GM19035 (cell line): Measurements from ENCODE around the gene RANBP1.

Experiments
- ATAC-seq: cut with Tn5 transposase; IDR thresholded peaks from one replicate; pipeline ENCODE4 v1.9.1; 2021; ENCODE audit not compliant: unreplicated experiment

RANBP1 gene

GRCh38 chr22:20167643-20168322 lies 51.9 kb downstream of the RANBP1 start:
- ATAC-seq = no peak

- ATAC-seq = no peak
Measured at GRCh38 chr22:20169253-20169822, 53.4 kb downstream of the RANBP1 start.

DNA sequence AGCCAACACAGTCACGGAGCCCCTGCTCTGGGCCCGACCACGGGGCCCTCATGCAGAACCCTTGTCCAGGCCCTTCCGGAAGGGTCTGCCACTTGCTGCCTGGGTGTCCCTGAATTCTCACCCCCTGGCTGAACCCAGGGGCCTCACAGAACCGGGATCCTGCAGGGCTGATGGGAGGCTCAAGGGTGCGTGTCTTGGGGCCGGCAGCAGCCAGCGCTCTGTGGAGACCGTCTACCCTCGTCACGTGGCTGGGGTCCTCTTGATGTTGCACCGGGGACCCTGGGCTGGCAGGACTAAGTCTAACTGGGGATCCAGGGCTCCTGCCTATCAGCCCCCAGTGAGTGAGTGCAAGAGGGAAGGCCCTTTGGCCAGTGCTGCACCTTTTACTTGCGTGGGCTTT lies 54.3 kb downstream of the RANBP1 start:
- ATAC-seq = no peak

- ATAC-seq = no peak
Measured at GRCh38 chr22:20171288-20172140, 55.6 kb downstream of the RANBP1 start.

- no peak for ATAC-seq
Measured at GRCh38 chr22:20172141-20172613, 56.3 kb downstream of the RANBP1 start.

- no peak for ATAC-seq
Measured at GRCh38 chr22:20173246-20173645, 57.3 kb downstream of the RANBP1 start.

GRCh38 chr22:20173772-20174171 lies 57.9 kb downstream of the RANBP1 start:
- ATAC-seq = no peak

- ATAC-seq = no peak
Measured at GRCh38 chr22:20174785-20175596, 59.1 kb downstream of the RANBP1 start.

DNA sequence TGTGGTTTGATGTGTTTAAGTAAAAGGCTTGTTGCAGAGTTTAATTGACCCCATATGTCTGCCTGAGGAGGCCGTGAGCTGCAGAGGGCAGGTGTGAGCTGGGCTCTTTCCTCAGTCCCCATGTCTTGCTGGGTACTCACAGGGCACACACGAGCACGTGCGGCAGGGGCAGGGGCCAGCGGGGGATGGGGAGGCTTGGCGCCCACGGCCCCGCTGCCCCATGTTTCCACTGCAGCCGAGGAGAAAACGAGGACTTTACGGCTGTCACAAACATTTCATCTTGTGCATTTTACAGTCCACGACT lies 59.6 kb downstream of the RANBP1 start:
- no peak for ATAC-seq

DNA sequence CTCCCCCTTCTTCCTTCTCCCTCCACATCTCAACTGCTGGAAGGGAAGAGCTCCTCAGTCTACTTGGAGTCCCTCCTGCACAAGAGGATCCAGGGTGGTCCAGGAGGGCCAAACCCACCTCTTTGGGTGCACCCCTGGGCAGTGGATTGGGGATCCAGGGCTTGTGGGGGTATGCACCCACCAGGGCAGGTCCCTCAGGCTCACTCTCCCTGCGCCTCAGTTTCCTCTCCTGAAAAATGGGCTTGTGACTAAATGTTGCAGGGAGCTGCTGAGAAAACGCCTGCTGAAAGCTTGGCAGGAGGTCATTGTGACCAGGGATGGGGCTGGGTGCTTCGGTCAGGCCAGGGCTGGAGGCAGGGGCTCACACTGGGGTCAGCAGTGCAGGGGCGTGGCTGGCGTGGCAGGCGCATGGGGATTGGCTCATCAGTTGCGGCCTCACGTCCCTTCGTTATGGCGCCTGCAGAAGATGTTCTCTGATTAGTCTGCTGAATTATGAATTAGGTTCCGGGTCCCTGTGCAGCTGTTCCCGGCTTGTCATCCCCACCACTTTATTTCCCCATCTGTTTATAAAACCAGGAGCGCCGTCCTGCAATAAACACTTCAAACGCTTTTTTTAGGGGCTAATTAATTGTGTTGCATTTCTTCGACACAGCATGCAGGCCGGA lies 60.6 kb downstream of the RANBP1 start:
- no peak for ATAC-seq
